Inferior parietal cortex (tissue), 1 donor: ENCODE measurements around the gene SAG.

Source experiments
- DNase-seq: peaks from one replicate; pipeline ENCODE4 v3.0.0-alpha.2; 2016; ENCODE audit errors: extremely low spot score

SAG gene

DNA sequence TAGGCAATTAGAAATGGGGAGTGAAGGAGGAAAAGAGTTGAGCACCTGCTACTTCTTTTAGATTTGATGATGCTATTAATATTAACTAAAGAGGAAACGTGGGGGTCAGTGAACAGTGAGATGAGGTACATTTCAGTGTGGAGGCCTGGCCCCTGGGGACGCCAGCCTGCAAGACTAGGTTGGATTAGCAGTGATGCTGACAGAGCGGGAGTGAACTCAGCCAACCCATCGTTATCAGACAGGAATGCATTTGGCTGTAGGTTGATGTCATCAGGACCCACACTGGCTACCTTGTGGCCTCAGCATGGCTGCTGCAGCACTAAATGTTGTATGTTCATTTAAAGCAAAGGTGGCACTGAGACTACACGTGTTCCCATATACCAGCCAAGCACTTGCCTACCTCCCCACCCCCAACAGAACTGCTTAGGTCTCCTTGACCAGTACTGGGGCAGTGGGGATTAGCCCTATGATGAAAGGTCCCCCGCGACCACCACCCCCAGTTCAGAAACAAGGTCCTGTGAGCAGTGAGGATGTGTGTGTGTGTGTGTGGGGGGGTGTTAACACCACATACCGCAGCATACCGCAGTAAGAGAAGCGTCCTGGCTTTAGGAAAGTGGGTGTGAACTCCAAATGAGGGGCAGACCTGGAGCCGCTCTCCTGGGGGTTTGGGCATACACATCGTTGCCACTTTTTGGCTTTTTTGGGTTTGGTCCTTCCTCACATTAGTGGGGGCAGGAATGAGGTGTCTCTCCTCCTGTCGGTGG lies 72.7 kb downstream of the SAG start:
- no peak for DNase-seq

DNA sequence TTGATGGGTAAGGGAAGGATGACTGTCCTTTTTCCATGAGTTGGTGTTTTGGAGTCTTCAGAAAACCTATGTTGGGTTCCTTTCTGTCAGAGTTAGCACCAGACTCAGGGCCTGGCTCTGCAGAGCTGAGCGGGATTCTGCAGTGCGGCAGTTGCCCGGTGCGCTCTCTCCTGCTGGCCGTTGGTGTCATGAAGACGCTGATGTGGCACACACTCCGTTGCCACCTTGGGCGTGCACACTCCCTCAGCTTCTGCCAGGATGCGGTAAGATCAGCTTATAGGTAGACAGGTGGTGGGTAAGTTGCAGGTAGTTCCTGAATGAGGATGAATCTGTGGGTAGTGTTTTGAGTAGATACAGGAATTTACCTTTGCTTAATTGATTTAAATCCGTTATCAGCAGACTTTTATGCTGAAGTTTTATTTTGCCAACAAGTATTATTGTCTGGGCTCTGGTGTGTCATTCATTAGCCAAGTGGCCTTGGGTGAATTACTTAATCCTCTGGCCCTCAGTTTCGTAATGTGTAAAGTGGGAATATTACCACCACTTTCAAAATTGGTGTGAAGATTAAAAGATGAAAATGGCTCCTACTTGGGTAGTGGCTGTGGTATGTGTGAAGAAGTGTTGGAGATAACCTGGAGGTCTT lies 73.5 kb downstream of the SAG start:
- no peak for DNase-seq

DNA sequence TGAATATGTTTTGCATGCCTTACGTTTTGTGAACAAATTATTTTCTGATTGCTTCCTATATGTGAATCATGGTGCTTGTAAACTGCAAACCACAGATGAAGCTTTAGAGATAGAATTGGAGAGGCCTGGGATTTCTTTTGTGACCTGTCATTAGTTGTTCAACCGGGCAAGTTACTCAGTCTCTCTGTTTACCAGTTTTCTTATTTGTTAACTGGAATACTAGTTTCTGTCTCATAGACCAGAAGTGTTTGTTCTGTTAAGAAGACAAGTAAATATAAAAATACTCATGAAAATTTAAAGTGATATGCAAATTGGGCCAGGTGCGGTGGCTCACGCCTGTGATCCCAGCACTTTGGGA lies 74.0 kb downstream of the SAG start:
- DNase-seq: no peak

DNA sequence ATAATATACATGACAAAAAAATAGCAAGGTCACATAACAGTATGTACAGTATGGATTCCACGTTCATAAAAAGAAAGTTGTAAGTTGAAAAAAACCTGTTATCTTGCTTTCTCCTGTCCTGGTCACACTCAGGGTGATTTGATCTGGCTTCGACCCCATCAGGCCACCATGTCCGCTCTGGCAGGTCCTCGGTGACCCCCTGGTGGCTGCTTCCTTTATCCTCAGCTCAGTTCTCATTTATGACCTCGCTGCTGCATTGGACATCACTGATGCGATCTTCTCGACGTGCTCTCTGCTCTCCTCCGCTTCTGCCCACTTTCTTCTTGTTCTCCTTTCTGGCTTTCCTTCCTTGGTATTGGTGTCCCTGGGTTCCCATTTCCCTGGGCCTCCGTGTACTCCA lies 76.4 kb downstream of the SAG start:
- no peak for DNase-seq

DNA sequence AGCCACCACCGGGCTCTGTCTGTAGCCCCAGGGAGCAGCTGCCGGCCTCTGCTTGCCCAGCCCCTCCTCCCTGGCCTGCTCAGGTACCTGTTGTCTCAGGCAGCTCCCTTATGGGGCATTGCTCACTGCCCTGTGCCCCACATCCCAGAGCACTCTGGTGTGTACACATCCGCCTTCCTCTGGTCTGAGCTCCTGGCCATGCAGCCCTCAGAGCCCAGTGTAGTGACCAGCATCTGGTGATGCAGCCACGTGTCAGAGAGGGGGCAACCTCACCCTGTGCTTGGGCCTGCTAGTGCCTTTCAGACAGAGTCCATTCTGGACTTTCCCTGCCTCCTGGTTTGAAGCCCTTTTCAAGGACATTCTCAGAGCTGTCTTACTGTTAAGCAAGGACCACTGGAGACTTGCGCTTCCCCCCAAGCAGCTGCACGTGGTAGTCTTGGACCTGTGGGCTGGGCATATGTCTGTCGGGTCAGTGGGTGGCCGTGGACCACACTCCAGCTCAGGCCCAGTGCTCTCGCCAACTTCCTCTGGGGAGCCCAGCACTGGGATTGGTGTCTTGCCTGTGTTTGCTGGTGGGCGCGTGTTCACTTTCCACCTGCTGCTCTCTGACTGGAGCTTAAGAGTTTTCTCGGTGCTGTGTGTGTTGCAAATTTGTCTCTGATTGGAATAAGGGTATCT lies 77.3 kb downstream of the SAG start:
- no peak for DNase-seq

DNA sequence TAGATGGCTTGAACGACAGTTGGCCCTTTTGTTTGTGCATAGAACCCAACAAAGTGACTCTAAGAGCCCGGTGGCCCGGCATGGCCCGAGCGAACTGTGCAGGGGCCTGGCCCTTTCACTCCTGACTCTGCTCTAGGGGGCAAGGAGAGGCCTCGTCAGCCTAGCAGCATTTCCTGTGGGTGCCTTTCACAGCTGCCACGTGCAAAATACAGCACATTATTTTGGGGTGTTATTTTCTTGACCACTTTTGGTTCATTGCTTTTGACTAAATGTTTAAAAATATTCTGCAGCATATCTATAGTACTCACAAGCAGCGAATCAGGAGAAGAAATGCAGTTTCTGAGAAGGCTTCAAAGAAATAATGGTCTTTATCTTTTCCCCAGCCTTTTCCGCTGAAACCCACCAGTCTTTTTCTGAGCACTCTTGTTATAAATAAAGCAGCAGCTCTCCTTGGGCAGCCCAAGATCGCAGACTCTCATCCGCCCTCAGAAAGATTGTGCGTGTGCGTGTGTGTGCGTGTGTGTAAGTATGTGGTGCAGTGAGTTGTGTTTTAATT lies 78.0 kb downstream of the SAG start:
- DNase-seq: no peak

DNA sequence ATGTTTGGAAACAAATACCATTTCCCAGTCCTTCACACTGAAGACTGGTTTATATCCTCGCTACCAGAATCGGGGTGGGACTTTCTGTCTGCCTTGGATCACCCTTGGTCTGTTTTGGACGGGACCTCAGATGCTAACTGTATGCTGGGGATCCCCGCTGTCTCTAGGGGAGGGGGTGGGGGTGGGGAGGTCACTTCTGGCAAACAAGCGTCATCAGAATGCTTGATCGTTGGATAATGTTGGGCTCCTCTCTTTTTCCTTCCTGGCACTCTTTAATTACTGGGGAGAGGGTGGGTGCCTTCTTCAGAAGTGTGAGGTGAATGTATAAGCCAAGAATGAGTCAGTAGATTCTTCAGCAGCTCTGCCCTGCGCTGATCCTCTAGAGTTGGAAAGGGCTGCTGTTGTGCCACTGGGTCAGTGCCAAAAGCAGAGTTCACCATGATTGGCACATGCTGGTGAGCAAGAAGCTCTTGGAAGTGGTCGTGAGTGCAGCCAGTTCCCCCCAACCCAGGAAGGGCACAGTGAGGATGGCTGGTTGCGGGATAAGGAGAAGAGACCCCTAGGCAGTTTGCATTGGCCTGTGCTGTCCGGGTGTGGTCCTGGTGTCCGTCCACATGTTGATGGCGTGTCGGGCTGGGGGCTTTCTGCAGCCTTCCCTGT lies 78.9 kb downstream of the SAG start:
- no peak for DNase-seq

DNA sequence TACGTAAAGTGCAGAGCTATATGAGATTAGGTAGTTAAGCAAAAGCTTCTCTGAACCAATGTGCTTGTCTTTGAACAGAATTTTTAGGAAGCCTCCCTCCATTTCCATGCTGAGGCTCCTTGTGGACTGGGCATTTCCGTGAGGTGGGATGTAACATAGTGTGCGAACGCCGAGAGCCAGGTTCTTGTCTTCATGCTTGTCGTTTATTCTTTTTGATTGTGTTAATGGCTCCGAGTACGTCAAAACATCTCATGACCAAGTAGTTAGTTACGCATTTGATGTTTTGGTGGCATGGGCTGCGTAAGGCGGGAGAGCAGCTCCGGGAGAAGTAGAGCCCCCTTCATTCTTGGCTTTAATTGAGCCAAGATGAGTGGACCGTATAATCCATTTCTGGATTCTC lies 79.6 kb downstream of the SAG start:
- DNase-seq: peak; percentile 39

DNA sequence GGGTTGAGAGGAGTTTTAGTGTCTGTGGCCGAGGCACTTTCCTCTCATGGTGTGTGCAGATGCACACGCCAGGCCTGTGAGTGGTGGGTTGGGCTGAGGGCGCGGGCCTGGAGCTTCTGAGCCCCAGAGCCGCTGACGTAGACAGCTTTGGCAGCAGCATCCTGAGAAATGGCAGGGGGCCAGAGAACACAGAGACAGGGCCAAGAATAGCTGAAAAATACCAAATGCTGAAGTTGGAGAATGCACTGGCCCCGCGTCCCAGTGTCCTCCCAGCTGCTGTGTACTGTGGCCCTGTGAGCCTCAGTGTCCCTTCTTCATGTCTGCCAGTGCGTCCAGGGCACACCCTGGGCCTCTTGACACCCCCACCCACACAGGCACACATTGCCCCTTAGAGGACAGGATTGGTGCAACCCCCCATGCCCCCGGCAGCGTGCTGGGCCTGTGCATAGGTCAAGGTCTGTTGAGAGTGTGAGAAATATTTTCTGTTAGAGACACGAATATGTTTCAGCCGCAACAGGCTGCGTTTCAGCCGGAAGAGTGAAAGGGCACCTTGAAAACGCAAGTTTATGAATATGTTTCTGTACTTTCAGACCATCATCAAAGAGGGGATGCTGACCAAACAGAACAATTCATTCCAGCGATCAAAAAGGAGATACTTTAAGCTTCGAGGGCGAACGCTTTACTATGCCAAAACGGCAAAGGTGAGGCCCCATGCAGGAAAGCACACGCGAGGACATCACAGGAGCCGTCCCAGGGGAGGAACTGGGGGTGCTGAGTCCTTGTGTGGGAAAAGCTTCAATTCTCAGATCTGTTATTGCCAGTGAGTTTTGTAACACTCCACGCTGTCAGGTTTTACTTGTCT lies 80.3 kb downstream of the SAG start:
- peak; percentile 85 for DNase-seq

DNA sequence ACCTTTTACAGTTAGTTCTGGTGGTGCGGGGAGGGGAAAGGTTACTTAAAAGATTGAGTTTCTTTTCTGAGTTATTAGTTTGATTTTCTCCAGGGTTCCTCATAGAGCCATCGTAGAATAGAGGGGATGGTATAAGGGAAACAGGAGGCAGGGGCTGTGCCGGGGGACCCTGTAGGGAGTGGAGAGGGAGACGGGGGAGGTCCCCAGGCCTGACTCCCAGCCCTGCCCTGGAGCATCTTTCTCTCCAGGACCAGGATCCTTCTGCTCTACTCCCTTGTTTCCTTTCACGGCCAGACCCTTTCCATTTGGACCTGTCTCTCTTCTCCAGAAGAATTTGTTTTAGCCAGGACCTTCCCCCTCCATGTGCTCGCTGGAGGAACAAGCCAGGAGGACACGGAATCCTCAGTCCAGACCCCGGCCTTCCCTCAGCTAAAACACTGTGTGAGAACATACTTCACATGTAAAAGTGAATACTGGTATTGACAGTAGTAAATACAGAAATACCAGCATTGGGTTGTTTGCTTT lies 82.0 kb downstream of the SAG start:
- DNase-seq: no peak

DNA sequence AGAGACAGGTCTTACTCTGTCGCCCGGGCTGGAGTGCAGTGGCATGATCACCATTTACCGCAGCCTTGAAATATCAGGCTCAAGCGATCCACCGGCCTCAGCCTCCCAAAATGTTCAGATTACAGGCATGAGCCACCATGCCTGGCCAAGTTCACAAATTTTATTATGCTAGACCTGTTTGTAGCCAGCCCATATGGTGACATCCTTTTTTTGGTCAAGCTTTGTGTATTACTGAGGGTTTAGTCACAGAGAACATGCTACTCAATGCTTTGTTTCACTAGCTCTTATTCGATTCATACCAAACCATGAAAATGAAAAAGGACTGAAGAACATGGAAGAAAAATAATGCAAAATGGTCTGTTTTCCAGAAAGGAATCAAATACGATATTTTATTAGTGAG lies 88.1 kb downstream of the SAG start:
- no peak for DNase-seq
